NCI-H187 (cell line): ENCODE measurements around the gene RCBTB1.
"Not testable (repeated sequence)": the region's sequence is repeated elsewhere in the genome, so short reads cannot be mapped to it uniquely, and the experiment has no call there.

Experiments used
- DNase-seq, 2 experiments: peaks; one replicate each; lab custom pipeline; 2025; lab: John Stamatoyannopoulos, UW

Gene RCBTB1

GRCh38 chr13:49604570-49604969, 19.2 kb upstream of the RCBTB1 start:
- no peak for DNase-seq

- DNase-seq, result not testable (repeated sequence)
These were observed 17.3 kb upstream of the RCBTB1 start for GRCh38 chr13:49602615-49603014.

GRCh38 chr13:49602005-49602404, 16.6 kb upstream of the RCBTB1 start:
- DNase-seq, result no peak

- no peak for DNase-seq
These were observed 11.8 kb upstream of the RCBTB1 start for GRCh38 chr13:49597043-49597641.

GRCh38 chr13:49596221-49596620, 10.9 kb upstream of the RCBTB1 start:
- DNase-seq, result no peak

- no peak for DNase-seq
These were observed 9.2 kb upstream of the RCBTB1 start for GRCh38 chr13:49594576-49594975.

- not testable (repeated sequence) for DNase-seq
These were observed 8.5 kb upstream of the RCBTB1 start for GRCh38 chr13:49593876-49594275.

- not testable (repeated sequence) for DNase-seq
These were observed 5.4 kb upstream of the RCBTB1 start for GRCh38 chr13:49590714-49591113.

- DNase-seq, result no peak
These were observed 2.0 kb upstream of the RCBTB1 start for GRCh38 chr13:49587311-49587847.

- no peak for DNase-seq
These were observed 1.4 kb upstream of the RCBTB1 start for GRCh38 chr13:49586717-49587116.

- peak in 1 of 2 experiments; percentile 22 for DNase-seq
These were observed 581 bp downstream of the RCBTB1 start for GRCh38 chr13:49584771-49585182.

- DNase-seq, result no peak
These were observed 4.2 kb downstream of the RCBTB1 start for GRCh38 chr13:49580980-49581680.

- DNase-seq, result no peak
These were observed 5.9 kb downstream of the RCBTB1 start for GRCh38 chr13:49579501-49579900.

- DNase-seq, result no peak
These were observed 13.8 kb downstream of the RCBTB1 start for GRCh38 chr13:49571299-49572240.

GRCh38 chr13:49569993-49570689, 15.2 kb downstream of the RCBTB1 start:
- no peak for DNase-seq

- DNase-seq, result no peak
These were observed 17.9 kb downstream of the RCBTB1 start for GRCh38 chr13:49567491-49567890.

GRCh38 chr13:49566461-49566860, 18.9 kb downstream of the RCBTB1 start:
- DNase-seq, result no peak

GRCh38 chr13:49565461-49565860, 19.9 kb downstream of the RCBTB1 start:
- not testable (repeated sequence) for DNase-seq

GRCh38 chr13:49563516-49563915, 21.8 kb downstream of the RCBTB1 start:
- DNase-seq, result no peak

GRCh38 chr13:49561062-49561410, 24.3 kb downstream of the RCBTB1 start:
- DNase-seq, result no peak

- no peak for DNase-seq
These were observed 24.9 kb downstream of the RCBTB1 start for GRCh38 chr13:49560270-49561061.
